G401.6 (cell line): ENCODE results near the gene FAM170B.

Experiments used
- FAIRE-seq: peaks from 2 replicates; lab custom pipeline; 2012; peaks lifted over from hg19 to GRCh38; lab: Jason Lieb, UNC

The FAM170B gene

DNA sequence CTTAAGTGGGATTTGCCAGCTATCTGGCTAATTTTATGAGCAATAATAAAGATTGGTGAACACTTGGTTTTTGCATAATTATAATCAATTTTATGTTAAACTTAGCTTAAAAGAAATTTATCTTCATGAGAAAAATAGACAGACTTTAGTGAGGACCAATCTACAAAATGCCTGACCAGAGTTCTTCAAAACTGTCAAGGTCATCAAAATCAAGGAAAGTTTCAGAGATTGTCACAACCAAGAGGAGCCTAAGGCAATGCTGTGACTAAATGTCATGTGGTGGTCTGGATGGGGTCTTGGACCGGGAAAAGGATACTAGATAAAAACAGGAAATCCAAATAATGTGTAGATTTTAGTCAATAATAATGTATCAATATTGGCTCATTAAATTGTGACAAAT, 17.7 kb upstream of the FAM170B start:
- no peak for FAIRE-seq

DNA sequence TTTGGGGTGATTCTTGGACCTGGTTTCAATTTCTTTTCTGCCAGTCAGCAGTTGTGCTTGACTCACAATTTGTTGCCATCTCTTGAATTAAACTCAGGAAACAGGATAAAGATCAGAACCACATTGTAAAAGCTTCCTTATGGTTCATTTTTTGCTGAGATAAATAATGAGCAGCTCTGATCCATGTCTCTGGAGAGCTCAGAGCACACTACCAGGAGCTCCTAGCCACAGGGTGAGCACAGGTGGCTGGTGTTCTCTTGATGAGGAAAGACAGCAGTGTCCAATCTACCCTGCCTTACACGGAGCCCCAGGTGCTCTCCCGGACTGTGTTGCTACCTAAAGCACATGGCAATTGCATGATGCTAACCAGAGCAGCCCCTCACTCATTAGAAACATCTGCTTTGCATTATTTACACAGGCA, 17.2 kb upstream of the FAM170B start:
- no peak for FAIRE-seq

DNA sequence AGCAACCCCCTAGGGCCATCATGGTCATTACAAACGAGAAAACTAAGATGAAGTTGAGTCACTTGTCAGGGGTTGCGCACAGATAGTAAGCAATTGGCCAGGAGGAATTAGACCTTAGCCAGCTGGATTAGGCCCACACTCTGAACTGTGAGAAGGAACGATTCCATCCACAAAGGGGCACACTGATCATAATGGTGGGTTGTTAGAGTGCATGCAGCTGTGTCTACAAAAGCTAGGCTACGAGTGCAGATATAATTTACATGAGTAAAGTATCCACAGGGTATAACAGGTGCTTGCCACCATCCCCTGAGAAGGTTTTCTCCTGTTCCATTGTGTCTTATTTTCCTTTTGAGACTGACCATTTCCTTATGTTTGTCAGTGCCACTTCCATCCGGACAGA, 16.6 kb upstream of the FAM170B start:
- no peak for FAIRE-seq

DNA sequence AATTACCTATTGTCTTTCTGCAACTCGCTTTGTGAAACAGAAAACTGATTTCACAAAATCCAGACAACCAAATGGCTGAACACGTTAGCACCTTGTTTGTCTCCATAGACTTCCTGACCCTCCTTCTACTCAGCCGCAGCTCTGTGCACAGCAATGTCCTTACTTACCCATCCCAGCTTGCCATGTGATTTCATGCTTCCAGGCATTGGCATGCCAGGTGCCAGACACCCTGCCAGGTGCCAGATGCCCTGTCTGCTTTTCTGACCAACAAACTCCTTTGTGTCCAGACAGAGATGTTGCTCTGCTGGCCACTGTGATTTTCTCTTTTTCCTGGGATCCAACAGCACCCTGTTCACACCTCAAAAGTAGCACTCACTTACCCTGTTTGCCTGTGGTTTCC, 16.1 kb upstream of the FAM170B start:
- no peak for FAIRE-seq

GRCh38 chr10:49144058-49144720, 10.4 kb upstream of the FAM170B start:
- FAIRE-seq, result no peak

GRCh38 chr10:49143249-49143648, 9.4 kb upstream of the FAM170B start:
- no peak for FAIRE-seq

- FAIRE-seq, result no peak
Measured at GRCh38 chr10:49141541-49142332, 7.9 kb upstream of the FAM170B start.

GRCh38 chr10:49140304-49141177, 6.7 kb upstream of the FAM170B start:
- no peak for FAIRE-seq

DNA sequence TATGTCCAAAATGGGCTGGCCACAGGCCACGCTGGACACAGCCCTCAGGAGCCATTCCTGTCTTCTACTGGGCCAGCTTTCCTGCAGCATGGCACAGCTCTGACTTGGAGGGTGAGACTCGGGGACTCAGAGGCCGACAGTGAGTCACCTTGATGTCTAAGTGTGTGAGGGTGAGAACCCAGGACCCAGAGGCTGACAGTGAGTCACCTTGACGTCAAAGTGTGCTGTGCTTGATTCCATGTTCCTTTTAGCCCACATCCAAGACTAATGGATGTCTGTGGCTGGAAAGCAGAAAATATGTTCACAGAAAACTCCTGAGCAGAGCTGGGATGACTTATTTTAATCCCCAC, 6.0 kb upstream of the FAM170B start:
- no peak for FAIRE-seq

GRCh38 chr10:49139028-49139845, 5.4 kb upstream of the FAM170B start:
- FAIRE-seq, result no peak

GRCh38 chr10:49138361-49138891, 4.6 kb upstream of the FAM170B start:
- no peak for FAIRE-seq

GRCh38 chr10:49136525-49136924, 2.7 kb upstream of the FAM170B start:
- FAIRE-seq, result no peak

- no peak for FAIRE-seq
Measured at GRCh38 chr10:49135575-49136313, 1.9 kb upstream of the FAM170B start.

DNA sequence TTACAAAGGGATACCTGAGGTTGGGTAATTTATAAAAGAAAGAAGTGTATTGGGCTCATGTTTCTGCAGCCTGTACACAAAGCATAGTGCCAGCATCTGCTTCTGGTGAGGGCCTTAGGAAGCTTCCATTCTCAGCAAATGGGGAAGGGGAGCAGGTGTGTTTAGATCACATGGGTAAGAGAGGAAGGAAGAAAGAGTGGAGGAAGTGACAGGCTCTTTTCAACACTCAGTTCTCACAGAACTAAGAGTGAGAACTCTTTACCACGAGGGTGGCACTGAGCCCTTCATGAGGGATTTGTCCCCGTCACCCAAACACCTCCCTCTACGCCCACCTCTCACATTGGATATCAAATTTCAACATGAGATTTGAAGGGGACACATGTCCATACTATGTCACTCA, 506 bp upstream of the FAM170B start:
- no peak for FAIRE-seq

DNA sequence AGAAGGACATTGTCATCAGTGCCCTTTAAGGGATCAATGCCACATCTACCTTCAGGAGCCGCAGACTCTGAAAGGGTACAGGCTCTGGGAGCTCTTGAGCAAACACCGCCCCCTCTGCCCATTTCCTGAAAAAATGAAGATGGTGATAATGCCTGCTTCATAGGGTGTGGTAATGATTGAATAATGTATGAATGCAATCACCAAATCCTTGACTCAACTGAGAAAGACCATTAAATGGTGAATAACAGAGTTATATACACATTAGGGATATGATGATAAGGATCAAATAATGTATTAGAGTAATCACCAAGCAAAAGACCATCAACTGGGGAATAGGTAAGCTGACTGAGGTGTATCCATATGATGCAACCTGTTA, 1.5 kb downstream of the FAM170B start:
- FAIRE-seq, result no peak

- no peak for FAIRE-seq
Measured at GRCh38 chr10:49131507-49132361, 2.1 kb downstream of the FAM170B start.

DNA sequence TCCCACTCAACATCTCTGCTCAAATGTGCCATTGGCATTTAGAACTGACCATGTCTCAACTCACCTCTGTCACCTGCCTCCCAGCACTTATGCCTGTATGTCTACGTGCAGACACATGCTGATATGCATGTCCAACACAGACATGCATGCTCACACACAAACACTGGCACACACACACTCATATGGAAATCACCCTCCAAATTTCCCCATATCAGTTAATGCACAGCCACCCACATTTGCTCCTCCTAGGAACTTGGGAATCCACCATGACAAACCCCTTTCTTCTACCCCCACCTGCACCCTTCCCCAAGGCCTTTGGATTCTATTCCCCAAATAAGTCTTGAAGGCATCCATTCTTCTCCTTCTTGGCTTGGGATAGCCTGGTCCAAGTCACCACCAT, 4.4 kb downstream of the FAM170B start:
- no peak for FAIRE-seq

DNA sequence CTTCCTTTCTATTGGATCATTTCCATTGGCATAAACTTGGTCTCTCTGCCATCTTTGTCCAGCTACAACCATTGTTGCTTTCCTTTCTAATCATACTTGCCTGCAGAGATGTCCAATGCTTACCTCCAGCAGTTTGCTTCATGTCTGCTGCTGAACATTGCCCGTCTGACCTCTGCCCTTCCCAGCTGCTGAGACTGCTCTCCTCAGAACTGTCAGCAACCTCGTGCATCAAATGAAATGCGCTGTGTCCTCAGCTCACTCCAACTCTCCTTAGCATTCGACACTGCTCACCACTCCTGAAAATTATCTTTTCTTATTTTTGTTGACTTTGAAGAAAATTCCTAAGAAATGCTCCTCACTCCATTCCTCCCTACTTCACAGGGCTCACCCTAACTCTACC, 5.0 kb downstream of the FAM170B start:
- no peak for FAIRE-seq

DNA sequence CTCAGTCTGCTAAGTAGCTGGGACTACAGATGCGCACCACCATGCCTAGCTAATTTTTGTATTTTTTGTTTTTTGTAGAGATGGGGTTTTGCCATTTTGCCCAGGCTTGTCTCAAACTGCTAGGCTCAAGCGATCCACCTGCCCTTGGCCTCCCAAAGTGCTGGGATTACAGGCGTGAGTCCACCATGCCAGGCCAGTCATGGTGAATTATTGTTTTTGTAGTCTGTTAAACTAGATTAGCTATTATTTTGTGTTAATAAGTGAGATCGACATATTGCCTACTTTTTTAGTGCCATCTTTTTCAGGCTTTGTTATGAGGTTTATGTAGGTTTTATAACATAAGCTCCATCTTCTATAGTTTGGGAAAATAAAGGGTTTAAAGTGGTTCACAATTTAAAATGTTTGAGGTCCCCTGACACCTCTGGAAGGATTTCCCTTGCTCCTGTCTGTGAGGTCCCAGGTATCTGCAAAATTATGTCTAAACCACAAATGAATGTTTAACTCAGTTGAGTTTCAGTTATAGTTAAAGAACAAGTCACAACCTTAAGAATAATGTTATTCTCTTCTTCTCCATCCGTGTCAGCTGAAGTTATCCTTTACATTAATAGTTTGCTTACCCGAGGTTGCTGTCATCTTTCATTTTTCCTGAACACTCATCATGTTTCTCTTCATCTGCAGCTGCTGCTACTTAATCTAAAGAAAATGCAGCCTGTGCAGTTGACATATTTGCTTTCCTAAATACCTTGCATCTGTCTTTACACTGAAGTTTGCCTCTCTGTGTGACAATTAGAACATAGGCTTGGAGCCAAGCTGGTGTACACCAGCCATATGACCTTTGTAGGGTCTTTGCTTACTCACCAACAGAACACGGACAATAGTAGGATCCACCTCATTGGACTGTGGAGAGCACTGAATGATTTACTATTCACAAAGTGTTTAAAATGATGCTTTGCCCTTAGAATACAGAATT, 9.6 kb downstream of the FAM170B start:
- no peak for FAIRE-seq
